Embryonic facial prominence (tissue), 1 donor: ENCODE data around the gene ZBTB20.
A peak's percentile ranks its signal among the peaks of the same experiment; 100 is the strongest.

Experiments
- DNase-seq: peaks from one replicate; pipeline ENCODE4 v3.0.0-alpha.2; 2016; ENCODE audit errors: extremely low spot score

Gene ZBTB20

DNA sequence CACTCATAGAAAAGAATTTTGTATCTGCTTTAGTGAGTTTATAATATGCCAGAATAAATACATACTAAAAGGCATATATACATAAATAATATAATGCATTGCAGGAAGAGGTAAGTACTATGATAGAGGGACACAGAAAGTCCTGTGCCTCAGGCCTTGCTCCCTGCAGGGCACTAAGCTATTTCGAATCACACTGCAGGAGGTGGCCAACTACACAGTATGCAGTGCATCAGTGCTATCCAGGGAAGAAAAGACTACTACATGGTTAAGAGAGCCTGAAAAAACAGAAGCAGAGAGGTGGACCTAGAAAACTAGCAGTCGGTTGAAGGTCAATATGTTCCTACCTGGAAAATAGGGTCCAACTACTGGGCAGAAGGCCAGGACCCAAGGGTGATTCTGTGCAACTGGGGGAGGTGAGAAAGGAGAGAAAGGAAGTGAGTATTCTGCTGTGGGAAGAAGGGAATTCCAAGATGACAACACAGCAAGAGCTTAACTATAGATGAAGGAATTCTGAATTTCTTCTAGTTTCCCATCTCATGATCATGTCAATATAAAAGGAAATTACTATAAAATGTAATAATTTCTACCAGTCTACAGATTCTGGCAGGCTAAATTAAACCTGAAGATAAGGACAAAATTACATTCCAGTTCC lies 218.0 kb downstream of the ZBTB20 start:
- no peak for DNase-seq

DNA sequence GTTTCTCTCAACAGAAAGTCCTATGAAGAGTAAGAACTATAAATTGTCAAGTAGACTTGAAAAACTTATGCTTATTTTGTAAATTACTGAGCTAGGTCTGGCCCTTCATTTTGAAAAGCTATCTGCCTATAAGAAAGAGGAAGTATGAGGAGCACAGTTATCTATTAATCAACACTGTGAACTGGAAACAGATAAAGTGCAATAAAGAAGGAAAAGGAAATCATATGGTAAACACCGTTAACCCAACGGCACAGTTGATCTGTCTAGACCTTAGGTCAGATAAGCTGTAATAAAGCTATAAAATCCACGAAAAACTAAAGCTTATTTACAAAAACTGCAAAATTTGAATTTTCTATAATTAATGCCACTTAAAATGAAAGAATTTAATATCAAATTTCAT lies 242.5 kb downstream of the ZBTB20 start:
- no peak for DNase-seq

DNA sequence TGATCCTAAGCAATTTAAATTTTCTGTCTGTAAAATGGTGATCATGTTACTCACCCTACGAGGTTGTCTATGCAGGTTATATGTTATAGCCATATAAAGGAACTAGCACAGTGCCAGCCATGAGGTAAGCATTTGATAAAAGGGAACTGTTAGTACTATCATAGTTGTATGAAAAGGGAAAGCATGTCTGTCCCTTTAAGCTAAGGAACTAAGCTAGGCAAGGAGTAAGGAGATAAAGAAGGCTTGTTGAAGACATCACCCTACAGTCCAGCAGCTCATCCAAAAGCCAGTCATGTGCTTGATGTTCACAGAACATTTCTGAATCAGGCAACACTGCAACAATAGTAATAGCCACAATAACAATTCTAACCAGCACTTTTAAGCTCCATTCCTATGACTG lies 243.9 kb downstream of the ZBTB20 start:
- no peak for DNase-seq

DNA sequence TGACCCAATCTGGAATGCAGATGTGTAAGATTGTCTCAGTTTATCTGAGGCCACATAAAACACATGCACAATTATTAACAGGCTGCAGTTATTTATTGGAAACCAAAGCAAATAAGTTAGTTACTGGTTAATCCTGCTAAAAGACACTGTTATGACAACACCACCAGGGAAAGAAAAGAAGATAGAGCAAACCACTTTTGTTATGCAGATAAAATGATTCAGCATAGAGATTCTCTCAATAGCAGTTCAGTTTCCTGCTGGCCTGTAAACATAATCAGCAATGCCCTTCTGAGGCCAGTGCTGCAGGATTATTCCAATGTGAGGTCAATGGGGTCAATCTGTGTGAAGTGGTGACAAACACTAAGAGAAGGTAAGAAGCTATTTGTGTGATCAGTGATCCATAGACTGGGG lies 244.4 kb downstream of the ZBTB20 start:
- DNase-seq: no peak

DNA sequence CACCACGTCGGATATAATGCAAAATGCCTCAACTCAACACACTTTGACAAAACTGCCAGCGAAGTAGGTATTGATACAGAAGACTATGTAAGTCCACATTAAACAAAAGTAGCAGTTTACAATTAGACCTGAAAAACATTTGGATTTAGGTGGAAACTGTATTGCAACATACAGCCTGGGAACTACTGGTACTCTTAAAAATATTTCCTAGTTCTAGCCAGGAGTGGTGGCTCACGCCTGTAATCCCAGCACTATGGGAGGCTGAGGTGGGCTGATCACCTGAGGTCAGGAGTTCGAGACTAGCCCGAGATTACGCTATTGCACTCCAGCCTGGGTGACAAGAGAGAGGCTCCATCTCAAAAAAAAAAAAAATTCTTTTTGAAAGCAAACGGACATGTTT lies 246.2 kb downstream of the ZBTB20 start:
- DNase-seq: no peak

DNA sequence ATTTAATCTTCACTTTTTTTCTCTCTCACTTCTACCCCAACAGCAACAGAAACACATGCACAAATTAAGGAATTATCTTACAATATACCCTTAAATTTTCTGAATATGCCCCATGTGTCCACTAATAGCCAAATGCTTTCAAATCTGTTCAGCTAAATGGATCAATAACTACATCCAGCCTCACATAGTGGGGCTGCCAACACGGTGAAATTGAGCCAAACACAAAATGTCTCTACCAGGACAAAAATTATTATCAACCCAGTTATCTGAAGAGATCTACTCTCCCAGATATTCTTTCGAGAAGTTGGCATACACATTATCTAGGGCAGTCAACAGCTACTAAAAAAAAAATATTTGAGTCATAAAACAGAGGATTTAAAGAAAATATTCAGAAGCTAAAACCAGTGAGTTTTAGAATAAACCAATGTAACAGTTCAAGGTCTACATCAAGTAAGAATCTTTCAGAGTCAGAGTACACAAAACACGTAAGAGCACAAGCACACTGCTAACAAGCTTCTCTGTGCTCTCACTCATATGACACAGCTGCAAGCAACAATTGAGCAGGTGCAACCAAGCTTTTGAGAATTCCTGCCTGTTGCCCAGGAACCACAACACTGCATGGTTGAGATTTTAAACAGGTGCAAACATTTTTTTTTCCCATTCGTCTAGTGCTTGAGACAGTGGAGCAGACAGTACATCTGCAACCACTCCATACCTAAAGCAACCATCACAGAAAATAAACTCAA lies 247.7 kb downstream of the ZBTB20 start:
- peak; percentile 9 for DNase-seq

- no peak for DNase-seq
Measured at GRCh38 chr3:114896978-114897377, 250.1 kb downstream of the ZBTB20 start.

- DNase-seq: no peak
Measured at GRCh38 chr3:114893361-114893760, 253.7 kb downstream of the ZBTB20 start.

DNA sequence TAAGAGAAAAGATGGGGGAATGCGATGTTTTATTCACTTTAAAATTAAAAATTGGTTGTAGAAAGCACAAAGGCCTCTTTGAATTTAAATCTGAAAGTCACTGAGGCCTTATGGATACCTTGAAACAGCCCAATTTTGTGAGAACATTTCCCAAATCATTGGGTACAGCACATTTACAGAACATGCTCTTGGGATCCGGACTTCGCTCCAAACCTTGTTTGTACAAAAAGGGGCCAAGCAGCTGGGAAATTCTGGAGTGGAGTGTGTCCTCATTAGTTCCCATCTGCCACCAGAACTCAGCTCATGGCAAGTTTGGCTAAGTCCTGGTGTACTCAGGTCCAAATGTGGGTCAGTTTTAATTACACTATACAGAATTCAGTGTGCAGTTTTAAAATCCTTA lies 254.2 kb downstream of the ZBTB20 start:
- no peak for DNase-seq

GRCh38 chr3:114892131-114892879 lies 254.8 kb downstream of the ZBTB20 start:
- DNase-seq: no peak

DNA sequence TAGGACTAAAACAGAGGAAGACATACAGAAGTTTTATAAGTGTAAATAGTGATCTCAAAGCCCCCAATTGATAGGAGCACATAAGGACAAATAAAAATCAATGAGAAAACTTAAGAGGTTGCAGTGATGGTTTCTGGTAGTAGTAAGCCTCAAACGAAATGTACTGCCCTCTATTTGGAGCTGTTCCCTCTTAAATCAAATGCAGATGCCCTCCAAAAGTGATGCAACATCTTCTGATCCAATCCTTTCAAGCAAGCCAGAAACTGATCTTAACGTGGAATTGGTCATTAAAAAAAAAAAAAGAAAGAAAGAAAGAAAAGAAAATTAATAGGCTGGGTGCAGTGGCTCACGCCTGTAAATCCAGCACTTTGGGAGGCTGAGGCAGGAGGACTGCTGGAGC lies 259.3 kb downstream of the ZBTB20 start:
- DNase-seq: no peak

DNA sequence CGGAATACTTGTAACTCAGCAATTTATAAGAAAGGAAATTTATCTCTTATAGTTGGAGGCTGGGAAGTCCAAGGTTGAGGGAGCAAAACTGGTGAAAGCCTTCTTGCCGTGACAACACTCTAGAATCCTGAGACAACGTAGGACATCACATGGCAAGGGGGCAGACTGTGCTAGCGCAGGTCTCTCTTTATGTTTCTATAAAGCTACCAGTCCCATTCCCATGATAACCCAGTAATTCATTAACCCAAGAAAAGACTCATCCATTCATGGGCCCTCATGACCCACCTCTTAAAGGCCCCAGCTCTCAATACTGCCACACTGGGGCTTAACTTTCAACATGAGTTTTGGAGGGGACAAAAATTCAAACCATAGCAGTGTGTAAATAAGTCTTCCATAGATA lies 260.2 kb downstream of the ZBTB20 start:
- DNase-seq: no peak

DNA sequence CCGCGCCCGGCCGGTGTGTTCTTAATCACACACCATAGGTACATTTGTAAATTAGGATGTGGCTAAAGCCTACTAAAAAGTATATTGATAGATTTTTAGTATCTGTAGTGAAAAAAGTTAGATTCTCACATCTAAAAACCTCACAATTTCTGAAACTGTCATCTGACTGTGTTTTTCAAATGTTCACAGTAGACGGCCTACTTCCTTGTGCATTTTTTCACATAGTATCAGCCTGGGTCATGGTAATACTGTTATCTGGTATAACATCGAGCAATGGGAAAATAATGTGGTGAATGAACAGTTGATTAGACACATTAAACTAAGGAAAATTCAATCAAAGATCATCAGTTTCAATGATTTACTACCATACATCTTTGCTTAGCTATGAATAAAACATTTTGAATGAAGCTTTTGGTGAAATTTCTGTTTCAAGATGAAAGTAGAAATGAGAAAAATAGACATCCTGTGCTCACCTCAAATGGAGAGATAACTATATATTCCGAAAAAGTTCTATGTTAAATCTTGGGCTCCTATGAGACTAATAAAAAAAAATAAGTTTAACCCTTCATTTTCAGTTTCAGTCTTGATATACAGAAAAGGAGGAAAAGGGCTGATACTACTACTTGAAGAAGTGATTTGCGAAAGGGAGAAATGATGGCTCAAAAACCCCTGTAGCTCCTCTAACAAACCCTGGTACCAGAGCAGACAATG lies 262.7 kb downstream of the ZBTB20 start:
- no peak for DNase-seq

GRCh38 chr3:114880078-114880477 lies 267.0 kb downstream of the ZBTB20 start:
- DNase-seq: no peak

DNA sequence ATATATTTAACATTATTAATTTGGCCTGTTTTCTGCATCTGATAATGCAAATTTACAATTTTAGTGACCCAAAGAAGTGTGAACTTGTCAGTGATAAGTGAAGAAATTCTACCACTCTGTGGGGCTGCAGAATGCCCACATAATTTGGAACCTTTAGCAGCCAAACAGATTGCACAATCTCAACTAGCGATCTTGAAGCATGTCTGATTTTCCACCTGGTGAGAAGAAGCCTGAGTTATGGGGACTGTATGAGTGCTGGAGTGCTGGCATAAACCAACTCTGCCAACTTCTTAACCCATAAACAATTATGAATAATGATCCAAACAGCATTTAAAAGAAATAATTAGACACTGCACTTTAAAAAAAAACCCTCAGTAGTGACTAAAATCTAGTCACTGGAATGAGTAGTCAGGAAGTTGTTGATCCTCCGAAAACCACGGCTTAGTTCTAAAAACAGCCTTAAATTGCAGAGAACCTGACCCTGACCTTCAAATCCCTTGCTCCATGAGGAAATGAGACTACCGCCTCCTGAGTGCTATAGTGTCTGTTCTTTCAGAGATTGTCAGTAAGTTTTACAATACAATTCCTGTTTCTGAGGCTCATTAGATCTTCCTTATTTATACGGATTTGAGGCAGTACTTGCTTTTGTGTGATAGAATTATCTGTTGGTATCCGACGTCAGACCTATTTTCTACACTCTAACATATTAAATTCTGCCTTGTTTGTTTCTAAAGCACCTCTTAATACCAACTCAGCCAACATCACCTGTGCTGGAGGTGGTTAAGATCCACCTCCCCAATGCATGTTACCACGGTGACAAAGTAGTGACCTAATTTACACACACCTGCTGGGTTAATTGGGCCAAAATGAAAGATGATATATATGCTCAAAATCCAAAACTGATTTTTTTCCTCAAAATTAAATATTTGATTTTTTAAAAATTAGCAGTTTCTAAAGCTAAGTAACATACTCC lies 267.7 kb downstream of the ZBTB20 start:
- no peak for DNase-seq

DNA sequence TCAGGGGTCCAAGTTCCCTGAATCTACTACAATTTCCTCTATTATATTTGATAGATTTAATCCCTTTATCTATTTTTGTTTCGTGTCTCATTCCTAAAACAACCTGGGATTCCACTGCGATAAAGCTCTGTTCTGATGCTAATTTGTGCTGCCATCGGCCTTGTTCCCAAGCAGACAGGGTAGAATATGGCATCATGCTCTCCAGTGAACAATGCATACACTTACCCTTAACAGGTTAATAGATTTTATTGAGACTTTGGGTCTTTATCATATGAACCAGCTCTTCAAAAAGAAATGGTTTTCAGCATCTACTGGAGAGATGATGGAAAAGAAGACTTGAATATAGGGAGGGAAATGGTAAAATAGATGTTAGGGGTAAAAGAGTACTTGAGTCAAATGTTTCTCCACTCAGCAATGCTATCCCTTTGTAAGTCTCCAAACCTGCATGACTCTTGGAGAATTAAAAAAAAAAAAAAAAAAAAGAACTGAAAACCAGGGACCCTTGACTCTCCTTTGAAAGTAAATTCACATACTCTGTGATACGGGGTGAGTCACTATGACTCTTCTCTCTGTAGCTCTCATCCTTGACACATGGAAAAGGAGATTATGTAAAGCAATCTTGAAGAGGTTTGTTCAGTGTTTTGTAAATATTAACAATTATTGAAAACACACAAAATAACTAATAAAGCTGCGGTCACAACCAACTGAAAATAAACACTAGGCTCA lies 268.8 kb downstream of the ZBTB20 start:
- no peak for DNase-seq

DNA sequence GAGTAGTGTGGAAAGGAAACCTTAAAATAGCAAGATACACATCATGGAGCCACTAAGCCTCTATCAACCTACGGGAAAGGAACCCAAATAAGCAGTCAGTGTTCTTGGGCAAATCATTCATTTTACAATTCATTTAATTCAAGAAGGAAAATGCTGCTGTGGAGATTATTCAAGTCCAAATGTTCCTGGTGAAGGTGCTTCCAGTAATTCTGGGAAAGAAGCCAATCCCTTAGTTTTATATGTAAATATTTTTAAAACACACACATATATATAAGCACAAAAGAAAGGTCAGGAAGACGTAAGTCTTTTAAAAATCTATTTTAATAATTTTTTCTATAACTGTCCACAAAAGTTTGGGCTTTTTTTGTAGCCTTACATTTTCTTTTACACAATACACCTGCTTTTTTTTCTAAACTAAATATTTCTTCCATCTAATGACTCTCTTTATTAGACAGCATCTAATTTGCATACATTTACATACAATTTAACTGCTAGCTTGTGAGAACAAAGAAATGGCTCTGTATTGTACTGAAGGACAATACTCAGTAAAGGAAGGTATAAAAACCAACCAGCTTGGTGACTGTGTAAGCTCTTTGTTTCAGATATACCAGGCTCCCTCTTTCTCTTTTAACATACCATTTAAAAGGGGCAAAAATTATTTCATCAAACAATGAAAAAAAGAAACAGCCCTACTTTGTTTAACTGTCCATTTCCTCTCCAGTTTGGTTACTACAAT lies 269.5 kb downstream of the ZBTB20 start:
- no peak for DNase-seq

DNA sequence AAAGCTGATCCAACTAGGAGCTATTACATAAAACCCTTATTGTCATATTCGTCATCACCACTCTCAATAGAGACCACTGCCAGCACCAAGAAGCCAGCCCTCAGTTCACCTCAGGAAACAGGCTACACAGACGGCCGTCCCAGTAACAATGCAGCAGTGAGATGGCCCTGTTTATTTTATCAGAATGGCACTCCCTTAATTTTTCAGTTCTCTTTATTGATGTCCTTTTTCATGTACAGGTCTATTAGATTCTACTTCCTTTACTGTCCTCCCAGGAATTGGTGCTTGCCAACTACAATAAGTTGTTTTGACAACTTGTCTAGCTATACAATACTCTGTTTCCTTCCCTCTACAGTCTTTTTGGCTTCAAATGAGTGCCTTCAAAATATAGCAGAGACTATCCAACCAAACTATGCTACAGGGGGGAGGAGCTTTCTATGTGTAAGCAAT lies 272.5 kb downstream of the ZBTB20 start:
- no peak for DNase-seq

DNA sequence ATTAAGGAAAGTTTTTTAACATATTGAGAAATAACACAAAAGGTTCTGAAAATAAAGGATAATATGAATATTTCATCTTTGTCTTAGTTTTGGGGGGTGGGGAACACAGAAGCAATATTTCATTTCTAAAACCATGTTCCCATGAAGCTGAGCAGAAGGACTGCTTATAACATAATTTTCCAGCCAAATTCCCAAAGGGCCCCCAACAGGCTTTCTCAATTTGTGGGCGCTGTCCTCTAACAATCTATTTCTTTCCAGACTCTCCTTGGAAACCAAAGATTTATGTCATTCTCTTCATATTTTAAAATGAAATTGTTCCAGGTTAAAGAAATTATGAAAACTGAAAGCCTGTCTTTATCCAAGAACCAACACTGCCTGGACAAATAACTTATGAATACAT lies 273.5 kb downstream of the ZBTB20 start:
- no peak for DNase-seq

- no peak for DNase-seq
Measured at GRCh38 chr3:114872588-114872987, 274.5 kb downstream of the ZBTB20 start.
